ENCODE measurements around the gene GDF11.
"Not testable (repeated sequence)": the region's sequence is repeated elsewhere in the genome, so short reads cannot be mapped to it uniquely, and the experiment has no call there.

Gene GDF11

GRCh38 chr12:55743406-55744339, 751 bp downstream of the GDF11 start:
- peak; percentile 62 for DNase-seq

DNA sequence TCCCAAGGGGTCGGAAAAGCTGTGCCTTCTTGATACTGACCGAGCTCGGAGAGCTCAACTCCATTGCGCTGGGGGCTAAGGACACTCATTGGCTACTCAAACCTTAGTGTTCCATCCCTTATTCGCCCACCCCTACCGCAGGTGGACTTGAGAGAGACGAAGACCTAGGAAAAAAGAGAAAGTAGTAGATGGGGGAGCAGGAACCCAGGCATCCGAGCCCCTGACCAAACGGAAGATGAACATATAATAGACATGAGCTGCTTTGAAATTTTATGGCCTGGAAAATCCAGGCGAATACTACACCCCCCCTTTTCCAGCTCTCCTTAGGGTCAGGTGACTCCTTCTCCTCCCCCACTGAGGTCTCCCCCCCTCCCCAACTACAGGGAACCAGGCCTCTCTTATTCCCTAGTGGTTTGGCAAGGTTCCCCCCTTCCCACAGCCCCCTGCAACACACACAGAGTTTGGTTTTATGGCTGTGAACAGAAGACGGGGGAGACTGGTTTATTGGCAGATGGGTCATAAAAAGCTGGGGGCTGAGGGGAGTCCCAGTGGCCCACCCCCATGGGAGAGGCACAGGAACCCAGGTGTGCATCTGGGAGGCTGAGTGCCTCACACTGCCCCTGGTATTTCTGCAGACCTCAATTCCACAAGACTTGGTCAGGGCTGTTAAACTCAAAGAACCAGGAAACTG, 1.6 kb downstream of the GDF11 start:
- no peak for DNase-seq

DNA sequence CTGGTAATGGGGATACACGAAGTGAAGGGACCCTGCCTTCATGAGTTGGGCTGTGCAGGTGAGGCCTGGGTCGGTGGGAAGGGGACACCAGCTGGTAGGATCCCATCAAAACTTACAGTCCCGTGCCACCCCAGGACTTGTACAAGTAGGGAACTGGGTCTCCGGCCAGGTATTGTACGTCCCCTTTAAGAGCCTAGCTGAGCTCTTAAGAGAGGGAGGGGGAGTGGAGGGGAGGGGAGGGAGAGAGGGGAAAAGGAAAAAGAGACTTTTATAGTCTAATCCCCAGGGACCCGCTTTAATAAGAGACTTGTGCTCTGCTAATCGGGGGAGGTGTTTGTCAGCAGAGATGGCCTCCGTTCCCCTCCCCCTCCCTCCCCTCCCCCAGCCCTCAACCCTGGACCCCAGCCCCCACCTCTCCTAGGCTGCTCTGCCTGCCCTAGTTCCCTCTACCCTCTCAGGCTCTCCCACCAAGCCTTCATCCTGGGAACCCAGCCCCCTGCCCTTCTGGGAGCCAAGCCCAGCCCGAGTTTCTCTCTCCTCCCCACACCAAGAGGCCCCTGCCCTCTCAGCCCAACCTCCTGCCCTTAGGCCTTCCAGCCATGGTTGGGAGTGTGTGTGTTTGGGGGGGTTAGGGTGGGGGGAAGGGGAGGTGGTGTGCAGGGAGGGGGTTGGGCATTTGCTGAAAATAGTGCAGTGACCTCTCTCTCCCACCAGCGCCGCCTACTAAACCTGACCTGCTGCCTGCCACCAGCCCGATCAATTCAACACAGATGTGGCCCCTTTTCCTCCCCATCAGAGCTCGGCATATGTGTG, 2.6 kb downstream of the GDF11 start:
- DNase-seq, result peak; percentile 68

DNA sequence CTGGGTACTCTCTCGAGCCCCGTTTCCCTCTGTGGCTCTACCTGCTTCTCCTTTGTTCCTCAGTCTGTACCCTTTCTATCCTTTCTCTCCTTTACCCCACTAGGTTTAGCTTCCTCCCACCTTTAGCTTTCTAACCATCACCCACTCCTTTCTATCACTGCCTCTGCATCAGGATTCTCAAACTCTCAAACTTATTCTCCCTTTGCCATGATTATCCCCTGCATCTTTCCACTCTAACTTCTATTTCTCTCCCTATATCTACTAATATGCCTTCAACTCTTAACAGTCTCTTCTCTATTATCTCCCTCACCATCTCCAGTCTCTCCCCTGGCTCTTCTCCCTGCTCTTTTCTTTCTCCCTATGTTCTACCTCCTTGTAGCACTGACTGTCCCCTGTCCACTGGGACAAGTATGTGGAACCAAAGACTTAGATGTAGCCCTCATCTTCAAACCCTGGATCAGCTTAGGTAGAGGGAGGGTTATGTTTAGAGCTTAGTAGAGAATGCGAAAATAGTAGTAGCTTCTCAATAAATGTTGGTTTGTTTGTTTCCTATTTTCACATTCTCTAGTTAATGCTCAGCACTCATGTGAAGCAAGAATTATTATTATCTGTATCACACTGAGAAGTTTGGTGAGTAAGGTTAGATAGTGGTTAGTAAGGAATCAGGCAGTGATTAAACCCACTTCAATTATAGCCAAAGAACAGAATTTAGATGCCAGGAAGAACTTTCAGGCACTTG, 3.4 kb downstream of the GDF11 start:
- no peak for DNase-seq

DNA sequence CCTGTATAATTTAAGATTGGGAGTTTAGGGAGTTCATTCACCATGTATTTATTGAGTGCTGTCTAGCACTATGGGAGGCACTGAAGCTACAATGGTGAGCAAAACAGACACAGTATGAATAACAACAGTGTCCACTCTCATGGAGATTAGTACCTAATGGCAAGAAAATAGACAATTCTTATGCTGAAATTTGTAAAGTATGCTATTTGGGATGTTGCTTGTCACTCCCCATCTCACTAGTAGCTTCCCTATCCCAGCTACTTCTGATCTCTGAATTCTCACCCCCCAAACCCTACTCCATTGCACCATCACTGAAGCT, 4.0 kb downstream of the GDF11 start:
- DNase-seq, result no peak

DNA sequence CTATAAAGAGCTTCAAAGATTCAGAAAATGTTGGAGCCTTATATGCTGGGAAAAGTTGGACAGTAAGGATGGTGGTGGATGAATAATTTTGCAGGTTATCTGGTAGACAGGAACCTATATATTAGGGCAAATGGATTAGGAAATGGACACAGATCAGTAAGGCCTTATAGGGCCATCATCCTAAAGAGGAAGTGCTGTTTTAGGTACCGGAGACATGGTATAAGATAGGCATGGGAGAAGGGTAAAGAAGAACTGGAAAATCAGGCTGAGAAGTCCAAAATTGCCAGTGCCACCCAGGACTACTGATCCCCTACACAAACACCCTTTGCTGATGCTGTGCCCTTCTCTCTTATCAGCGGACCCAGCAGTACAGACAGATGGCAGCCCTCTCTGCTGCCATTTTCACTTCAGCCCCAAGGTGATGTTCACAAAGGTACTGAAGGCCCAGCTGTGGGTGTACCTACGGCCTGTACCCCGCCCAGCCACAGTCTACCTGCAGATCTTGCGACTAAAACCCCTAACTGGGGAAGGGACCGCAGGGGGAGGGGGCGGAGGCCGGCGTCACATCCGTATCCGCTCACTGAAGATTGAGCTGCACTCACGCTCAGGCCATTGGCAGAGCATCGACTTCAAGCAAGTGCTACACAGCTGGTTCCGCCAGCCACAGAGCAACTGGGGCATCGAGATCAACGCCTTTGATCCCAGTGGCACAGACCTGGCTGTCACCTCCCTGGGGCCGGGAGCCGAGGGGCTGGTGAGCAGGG, 5.5 kb downstream of the GDF11 start:
- DNase-seq, result no peak

GRCh38 chr12:55755246-55755645, 12.3 kb downstream of the GDF11 start:
- no peak for DNase-seq

DNA sequence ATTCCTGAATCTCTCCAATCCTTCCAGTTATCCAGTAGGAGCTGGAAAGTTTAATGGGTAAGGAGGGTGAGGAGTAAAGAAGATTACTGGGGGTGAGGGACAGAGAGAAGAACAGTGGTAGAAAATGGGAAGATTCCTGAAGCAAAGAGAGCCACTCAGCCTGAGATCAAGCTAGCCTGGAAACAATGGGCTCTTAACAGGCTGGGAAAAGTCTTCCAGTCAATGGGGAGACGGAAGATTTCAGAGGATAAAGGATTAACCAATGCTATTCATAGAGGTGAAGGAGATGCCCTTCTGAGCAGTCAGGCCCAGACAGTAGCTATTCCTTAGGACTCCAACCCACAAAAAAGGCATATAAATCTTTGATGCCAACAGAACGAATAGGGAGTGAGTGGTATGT, 14.8 kb downstream of the GDF11 start:
- no peak for DNase-seq

- not testable (repeated sequence) for DNase-seq
These were observed 15.7 kb downstream of the GDF11 start for GRCh38 chr12:55758575-55758974.

GRCh38 chr12:55760663-55761062, 17.7 kb downstream of the GDF11 start:
- DNase-seq, result no peak

GRCh38 chr12:55762646-55763045, 19.7 kb downstream of the GDF11 start:
- no peak for DNase-seq

DNA sequence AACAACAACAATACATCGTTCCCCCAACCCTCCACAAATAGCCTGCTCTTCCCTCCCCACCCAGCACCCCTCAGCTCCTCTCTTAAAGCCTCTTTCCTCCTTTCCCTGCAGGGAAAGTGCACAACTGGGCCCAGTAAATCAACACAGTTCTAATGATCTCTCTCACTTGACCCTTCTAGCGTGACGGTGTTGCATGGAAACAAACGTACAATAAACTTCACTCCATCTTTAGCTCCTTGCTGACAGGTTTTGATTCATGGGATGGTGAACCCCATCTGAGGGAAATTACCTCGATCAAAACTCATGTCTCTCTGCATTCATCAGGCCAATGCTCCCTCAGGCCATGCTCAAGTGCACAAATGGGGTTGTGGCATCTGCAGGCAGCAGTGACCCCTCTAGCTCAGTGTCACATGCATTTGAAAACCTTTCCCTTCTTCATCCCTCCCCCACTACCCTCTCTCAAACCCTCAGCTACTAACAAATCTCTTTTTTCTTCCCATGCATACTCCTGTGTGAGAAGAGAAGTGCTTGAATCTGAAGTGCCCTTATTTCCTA, 22.9 kb downstream of the GDF11 start:
- no peak for DNase-seq

GRCh38 chr12:55767156-55767555, 24.2 kb downstream of the GDF11 start:
- DNase-seq, result no peak

DNA sequence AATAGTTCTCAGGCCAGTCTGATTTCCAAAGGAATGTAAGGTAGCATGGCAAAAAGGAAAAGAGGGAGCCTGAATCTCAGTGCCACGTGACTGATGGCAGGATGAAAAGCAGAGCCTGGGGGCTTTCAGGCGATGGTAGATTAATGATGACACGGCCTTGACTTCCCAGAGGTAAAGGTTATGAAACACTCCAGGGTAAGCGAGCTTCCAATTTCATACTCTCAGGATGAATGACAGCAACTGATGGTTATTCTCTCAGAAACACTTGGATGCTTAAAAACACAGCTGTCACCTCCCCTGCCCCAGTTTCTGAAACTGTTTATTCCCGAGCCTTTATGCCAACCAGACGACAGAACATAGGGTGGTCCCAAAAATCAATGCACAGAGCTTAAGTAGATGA, 28.8 kb downstream of the GDF11 start:
- no peak for DNase-seq

DNA sequence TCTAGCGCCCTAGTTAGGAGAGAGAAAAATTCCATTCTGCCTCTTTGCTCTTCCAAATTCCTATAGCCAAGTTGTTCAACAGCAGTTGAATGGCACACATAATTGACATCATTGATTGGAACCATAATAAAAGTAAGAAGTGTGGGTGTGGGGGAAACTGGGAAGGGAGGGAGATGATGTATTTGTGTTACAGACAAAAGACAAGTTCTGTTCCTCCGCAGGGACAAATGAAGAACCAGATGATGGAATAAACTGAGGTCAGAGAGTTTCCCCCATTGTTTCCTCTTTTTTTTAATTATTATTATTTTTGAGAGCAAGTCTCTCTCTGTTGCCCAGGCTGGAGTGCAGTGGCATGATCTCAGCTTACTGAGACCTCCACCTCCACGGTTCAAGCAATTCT, 34.9 kb downstream of the GDF11 start:
- no peak for DNase-seq

GRCh38 chr12:55780685-55781084, 37.8 kb downstream of the GDF11 start:
- no peak for DNase-seq

DNA sequence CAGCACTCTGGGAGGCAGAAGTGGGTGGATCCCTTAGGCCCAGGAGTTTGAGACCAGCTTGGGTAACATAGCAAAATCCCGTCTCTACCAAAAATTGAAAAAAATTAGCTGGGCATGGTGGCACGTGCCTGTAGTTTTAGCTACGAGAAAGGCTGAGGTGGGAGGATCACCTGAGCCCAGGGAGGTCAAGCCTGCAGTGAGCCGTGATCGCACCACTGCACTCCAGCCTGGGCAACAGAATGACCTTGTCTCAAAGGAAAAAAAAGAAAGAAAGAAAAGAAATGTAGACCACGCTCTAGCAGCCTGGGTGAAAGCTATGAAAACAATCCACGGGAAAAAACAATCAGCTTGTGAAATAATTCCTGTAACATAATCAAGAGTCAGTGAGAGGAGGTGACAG, 45.6 kb downstream of the GDF11 start:
- DNase-seq, result no peak

GRCh38 chr12:55789171-55789570, 46.2 kb downstream of the GDF11 start:
- DNase-seq, result no peak

- no peak for DNase-seq
These were observed 47.0 kb downstream of the GDF11 start for GRCh38 chr12:55789893-55790292.

DNA sequence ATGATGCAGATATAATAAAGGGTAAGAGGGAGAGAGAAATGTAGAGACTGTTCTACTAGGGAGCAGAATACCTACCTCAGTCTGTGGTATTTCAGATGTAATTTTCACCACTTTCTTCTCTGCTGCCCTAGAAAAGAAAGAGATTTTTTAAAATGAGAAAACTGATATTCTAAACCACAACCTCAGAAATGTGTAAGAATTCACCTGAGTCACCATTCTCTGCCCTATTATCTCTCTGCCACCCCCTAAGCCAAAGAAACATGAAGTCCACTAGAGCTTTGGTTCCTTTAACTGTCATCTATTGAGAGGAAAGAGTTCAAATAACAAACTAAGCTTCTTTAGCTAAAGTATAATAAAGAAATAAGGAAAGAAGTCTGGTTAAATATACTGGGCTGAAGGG, 53.0 kb downstream of the GDF11 start:
- no peak for DNase-seq

GRCh38 chr12:55797068-55797467, 54.1 kb downstream of the GDF11 start:
- peak; percentile 36 for DNase-seq

DNA sequence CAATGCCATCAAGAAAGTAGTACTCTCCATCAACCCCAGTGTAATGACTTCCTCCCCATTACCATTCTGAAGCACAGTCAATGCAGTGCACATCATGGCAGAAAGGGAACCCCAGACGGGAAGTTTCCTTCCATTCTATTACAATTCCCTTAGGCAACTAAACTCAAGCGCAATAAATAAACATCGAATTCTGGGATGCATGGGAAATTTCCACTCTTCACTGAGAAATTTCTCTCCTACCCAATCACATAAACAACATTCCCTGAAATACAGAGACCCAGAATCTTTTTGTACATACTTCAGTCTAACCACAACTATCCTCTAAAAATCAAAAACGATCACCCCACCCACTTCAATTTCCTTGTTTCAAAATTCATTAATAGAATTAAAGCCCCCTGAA, 54.6 kb downstream of the GDF11 start:
- DNase-seq, result no peak
